ENCODE results near the gene DSCAML1.

Gene DSCAML1

DNA sequence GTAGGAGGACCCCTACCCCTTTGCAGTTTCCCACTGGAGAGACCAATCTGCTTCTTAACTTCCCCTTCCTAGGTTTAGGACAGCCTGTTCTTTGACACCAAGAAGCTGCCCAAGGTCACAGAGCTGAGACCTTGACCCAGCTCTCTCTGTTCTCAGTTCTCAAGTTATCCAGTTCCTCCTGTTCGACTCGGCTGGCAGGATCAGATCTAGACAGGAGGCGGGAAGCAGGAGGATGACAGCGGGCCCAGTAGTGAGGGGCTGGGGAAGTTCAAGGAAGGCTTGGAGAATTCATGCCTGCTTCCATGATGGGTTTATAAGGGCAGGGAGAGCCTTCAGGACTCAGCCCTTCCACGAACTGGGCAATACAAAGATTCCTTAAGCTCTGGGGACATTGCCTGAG is 210.6 kb downstream of the DSCAML1 start:
- Mint-ChIP-seq H3K4me1 (ENCODE audit: low read depth) (no peaks in the 10 kb centered on the region), H3K9me3 (no peaks in the 10 kb centered on the region), H3K4me3 (no peak overlapping the region), H3K36me3 (ENCODE audit: low read depth) (no peaks in the 10 kb centered on the region), H3K27me3 (ENCODE audit: low read depth) (no peaks in the 10 kb centered on the region), H3K27ac (no peak overlapping the region)
- DNase-seq (ENCODE audit: low spot score) = no peak

DNA sequence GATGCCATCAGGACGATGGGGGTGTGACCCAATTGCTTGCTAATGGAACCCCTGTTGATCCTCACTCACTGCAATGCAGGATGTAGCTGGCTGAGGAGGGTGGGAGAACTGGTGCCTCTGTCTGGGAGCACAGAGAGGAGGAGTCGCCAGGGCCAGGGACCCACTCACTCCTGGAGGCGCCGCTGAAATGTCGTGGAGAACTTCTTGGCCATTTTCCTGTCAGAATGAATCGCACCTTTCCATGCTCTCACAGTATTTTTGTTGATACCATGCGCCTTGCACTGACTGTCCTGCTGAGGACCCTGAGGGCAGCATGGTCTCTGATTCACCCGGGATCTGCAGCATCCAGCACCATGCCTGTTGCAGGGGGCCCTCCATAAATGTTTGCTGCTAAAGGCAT is 211.4 kb downstream of the DSCAML1 start:
- no peaks in the 10 kb centered on the region for H3K9me3 Mint-ChIP-seq
- H3K4me1 Mint-ChIP-seq (ENCODE audit: low read depth) = no peaks in the 10 kb centered on the region
- no peaks in the 10 kb centered on the region for H3K36me3 Mint-ChIP-seq (ENCODE audit: low read depth)
- DNase-seq (ENCODE audit: low spot score) = no peak
- H3K27me3 Mint-ChIP-seq (ENCODE audit: low read depth) = no peaks in the 10 kb centered on the region
- H3K4me3 Mint-ChIP-seq = no peak overlapping the region
- no peak overlapping the region for H3K27ac Mint-ChIP-seq

DNA sequence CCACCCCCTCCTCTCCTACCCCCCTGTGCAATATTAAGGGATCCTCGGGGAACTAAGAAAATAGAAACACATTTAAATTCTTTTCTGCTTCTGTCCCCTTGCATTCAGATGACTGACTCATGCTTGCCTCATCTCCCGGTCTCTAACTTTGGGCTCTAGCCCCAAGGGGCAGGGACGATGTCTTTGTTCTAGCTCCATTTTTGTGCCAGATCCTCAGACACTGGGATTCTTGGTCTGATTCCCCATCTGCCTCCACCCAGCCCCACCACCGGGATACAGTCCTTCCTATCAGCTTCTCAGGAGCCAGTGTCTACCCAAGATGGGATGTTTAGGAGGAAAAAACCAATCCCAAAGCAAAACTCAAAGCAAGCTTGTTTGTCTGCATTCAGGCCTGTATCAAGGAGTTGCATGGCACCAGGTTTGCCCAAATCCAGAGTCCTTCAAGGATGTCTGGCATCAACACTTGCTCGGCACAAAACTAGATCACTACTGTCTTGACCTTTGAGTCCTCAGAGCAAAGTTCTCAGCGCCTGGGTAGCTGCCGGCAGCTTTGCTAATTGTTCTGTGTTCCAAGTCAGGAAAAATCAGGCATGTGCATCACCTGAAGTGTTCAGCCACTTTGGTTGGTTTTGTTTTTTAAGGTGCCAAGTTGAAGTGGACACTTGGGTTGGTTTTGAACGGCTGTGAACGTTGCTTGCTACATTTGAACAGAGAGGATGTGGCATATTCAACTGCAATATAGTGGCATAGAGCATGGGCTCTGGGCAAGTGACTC is 212.8 kb downstream of the DSCAML1 start:
- H3K27ac Mint-ChIP-seq = no peak overlapping the region
- no peak overlapping the region for H3K4me3 Mint-ChIP-seq
- H3K36me3 Mint-ChIP-seq (ENCODE audit: low read depth) = no peaks in the 10 kb centered on the region
- H3K27me3 Mint-ChIP-seq (ENCODE audit: low read depth) = no peaks in the 10 kb centered on the region
- H3K4me1 Mint-ChIP-seq (ENCODE audit: low read depth) = no peaks in the 10 kb centered on the region
- no peaks in the 10 kb centered on the region for H3K9me3 Mint-ChIP-seq
- no peak for DNase-seq (ENCODE audit: low spot score)

DNA sequence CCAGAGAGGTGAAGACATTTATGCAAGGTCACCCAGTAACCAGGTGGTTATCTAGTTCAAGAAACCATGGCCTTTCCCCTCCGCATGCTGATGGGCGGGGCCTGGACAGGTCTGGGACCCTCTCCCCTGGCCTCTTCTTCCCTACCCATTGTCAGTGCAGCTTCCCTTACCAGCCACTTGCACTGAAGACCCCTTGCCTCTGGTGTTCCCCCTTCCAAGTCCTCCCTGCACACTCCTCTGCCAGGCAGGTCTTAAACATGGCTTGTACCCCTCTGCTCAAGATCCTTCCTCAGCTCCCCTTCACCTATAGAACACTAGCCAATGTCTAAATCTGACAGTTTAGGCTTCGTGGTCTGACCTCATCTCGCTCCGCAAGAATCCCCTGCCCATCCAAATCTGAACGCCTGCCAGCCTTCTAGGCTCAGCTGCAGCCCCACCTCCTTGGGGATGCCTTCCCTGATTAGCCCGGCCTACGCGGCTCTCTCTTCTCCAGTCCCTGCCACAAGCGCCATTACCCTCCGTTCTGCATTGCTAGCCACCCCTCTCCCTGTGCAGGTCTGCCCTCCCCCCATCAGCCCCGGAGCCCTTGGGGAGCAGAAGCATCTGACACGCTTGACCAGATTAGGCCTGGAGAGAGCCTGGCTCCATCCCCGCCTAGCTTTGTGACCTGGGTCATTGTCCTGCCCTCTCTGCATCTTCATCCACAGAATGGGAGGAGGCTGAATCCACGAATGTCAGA is 213.8 kb downstream of the DSCAML1 start:
- Mint-ChIP-seq H3K27ac (no peak overlapping the region), H3K4me3 (no peak overlapping the region), H3K9me3 (no peaks in the 10 kb centered on the region), H3K36me3 (ENCODE audit: low read depth) (no peaks in the 10 kb centered on the region), H3K27me3 (ENCODE audit: low read depth) (no peaks in the 10 kb centered on the region), H3K4me1 (ENCODE audit: low read depth) (no peaks in the 10 kb centered on the region)
- no peak for DNase-seq (ENCODE audit: low spot score)

DNA sequence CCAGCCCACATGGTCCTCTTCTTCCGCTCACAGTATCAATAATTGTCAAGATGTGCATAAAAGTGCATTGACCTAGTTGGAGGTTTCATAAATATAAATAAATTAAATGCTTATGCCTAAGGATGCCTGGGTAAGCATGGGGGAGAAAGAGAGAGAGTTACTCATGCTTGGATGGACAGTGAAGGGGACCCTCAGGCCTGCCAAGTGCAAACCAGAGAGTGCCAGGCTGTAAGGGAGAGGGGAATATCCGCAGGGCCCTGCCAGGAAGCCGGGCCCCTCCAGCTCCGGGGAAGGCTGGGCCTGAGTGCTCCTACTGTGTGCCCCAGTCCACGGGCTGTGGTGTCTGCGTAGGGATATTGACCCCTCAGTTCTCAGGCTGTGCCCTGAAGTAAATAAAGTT is 214.6 kb downstream of the DSCAML1 start:
- Mint-ChIP-seq H3K27ac (no peak overlapping the region), H3K36me3 (ENCODE audit: low read depth) (no peaks in the 10 kb centered on the region), H3K4me3 (no peak overlapping the region), H3K4me1 (ENCODE audit: low read depth) (no peaks in the 10 kb centered on the region), H3K9me3 (no peaks in the 10 kb centered on the region), H3K27me3 (ENCODE audit: low read depth) (no peaks in the 10 kb centered on the region)
- DNase-seq (ENCODE audit: low spot score) = no peak

DNA sequence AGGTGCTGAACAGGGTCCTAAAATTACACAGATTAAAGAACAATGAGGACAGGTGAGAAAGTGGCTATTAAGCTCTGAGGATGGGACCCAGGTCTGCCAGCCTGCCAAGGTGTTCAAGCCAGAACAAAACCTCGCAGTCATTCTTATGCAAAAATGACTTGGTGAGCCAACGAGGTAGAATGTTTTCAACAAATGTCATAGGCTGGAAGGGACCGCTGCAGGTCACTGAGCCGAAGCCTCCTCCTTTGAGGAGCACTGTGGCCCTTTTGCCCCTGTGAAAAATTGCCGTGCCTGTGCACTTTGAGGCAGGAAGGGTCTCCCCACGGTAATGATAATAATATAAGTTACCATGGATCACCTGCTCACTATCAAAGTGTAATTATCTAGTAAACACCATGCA is 216.2 kb downstream of the DSCAML1 start:
- H3K4me1 Mint-ChIP-seq (ENCODE audit: low read depth) = no peaks in the 10 kb centered on the region
- H3K27me3 Mint-ChIP-seq (ENCODE audit: low read depth) = no peaks in the 10 kb centered on the region
- no peak for DNase-seq (ENCODE audit: low spot score)
- no peak overlapping the region for H3K27ac Mint-ChIP-seq
- no peaks in the 10 kb centered on the region for H3K36me3 Mint-ChIP-seq (ENCODE audit: low read depth)
- no peak overlapping the region for H3K4me3 Mint-ChIP-seq
- no peaks in the 10 kb centered on the region for H3K9me3 Mint-ChIP-seq

DNA sequence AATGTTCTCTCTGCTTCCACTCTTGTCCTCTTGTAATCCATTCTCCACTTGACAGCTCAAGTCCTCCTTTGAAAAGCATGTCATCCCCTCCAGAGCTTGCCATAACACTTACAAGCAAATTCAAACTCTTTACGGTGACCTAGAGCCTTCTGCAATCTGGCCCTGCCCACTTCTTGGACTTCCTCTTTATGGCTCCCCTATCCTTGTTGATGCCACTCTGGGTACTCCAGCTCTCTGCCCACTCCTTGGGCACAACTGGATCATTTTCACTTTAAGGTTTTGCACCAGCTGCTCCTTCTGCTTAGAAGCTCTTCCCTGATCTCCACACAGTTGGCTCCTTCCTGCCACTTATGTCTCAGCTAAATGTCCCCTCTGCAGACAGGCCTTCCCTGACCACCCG is 217.9 kb downstream of the DSCAML1 start:
- no peaks in the 10 kb centered on the region for H3K4me1 Mint-ChIP-seq (ENCODE audit: low read depth)
- H3K4me3 Mint-ChIP-seq = no peak overlapping the region
- no peak overlapping the region for H3K27ac Mint-ChIP-seq
- H3K27me3 Mint-ChIP-seq (ENCODE audit: low read depth) = no peaks in the 10 kb centered on the region
- no peaks in the 10 kb centered on the region for H3K36me3 Mint-ChIP-seq (ENCODE audit: low read depth)
- no peaks in the 10 kb centered on the region for H3K9me3 Mint-ChIP-seq
- DNase-seq (ENCODE audit: low spot score) = no peak

DNA sequence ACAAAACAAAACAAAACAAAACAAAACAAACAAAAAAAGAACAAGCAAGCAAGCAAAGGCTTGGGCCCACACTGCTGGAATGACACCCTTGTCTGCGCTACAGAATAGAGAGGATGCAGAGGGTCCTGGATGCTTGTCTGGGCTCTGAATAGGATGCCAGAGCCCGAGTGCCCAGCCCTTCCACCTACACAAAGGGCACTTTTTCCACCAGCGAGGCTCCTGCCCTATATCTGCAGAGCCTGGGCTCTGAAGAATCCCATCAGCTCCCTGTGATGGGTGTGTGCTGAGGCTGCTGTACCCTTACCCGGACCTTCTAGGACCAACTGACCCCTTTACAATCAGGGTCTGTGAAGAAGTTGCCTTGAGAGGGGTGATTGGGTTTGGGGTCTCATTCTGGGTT is 221.2 kb downstream of the DSCAML1 start:
- H3K4me3 Mint-ChIP-seq = no peak overlapping the region
- DNase-seq (ENCODE audit: low spot score) = no peak
- no peaks in the 10 kb centered on the region for H3K4me1 Mint-ChIP-seq (ENCODE audit: low read depth)
- H3K27ac Mint-ChIP-seq = no peak overlapping the region
- no peaks in the 10 kb centered on the region for H3K9me3 Mint-ChIP-seq
- no peaks in the 10 kb centered on the region for H3K27me3 Mint-ChIP-seq (ENCODE audit: low read depth)
- H3K36me3 Mint-ChIP-seq (ENCODE audit: low read depth) = no peaks in the 10 kb centered on the region

DNA sequence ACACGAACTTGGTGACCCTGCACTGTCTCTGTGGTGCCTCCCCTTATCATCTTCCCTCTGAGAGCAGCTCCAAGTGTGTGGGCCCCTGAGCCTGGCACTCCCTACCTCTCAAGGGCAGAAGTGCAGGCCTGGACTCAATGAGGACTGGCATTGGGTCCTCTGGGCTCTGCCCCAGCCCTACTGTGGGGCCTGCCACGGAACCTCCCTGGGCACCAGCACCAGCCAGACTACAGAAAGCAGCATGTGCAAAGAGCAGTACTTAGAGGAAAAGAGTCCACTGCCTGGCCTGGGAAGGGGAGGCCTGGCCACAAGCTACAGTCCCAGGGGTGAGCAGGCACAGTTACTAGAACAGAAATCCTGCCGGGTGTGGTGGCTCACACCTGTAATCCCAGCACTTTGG is 222.5 kb downstream of the DSCAML1 start:
- Mint-ChIP-seq H3K36me3 (ENCODE audit: low read depth) (no peaks in the 10 kb centered on the region), H3K27ac (no peak overlapping the region), H3K9me3 (no peaks in the 10 kb centered on the region), H3K27me3 (ENCODE audit: low read depth) (peaks cover 3% of the 10 kb centered on the region), H3K4me3 (no peak overlapping the region), H3K4me1 (ENCODE audit: low read depth) (no peaks in the 10 kb centered on the region)
- DNase-seq (ENCODE audit: low spot score) = no peak

DNA sequence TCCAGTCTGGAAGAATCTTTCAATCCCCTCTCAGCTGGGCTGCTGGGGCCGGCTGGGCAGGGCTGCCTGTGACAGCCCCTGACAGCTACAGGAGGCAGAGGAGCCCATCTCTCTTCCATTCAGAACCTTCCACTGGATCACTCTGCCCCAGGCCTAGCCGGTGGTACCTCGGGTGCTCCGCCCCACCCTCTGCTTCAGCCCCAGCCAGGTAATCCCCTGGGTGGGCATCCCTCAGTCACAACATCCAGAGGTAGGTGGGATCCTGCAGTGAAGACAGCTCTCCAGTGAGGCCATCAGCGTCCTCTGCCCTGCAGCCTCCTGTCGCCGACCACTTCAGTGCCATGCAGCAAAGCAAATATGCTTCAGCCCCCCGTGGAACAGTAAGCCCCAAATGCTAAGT is 223.7 kb downstream of the DSCAML1 start:
- no peaks in the 10 kb centered on the region for H3K36me3 Mint-ChIP-seq (ENCODE audit: low read depth)
- H3K4me1 Mint-ChIP-seq (ENCODE audit: low read depth) = no peaks in the 10 kb centered on the region
- no peaks in the 10 kb centered on the region for H3K9me3 Mint-ChIP-seq
- H3K27me3 Mint-ChIP-seq (ENCODE audit: low read depth) = peaks cover 3% of the 10 kb centered on the region
- H3K4me3 Mint-ChIP-seq = no peak overlapping the region
- DNase-seq (ENCODE audit: low spot score) = no peak
- H3K27ac Mint-ChIP-seq = no peak overlapping the region

DNA sequence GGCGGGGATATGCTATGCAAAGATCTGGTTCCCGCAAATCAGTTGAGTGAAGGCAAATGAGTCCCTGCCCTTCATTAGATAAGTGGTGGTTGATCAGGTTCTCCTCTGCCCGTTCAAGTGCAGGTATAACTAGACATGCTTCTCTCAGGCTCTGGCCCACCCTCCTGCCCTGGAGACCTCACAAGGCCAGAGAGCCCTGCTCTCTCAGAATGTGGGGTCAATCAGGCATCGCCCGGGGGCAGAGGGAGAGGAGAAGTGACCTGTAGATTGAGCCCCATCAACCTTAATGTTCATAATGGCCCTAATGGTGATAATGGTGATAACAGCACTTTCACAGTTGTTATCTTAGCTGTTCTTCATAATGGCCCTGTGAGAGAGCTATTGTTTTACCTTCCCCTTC is 224.3 kb downstream of the DSCAML1 start:
- H3K27me3 Mint-ChIP-seq (ENCODE audit: low read depth) = peaks cover 3% of the 10 kb centered on the region
- H3K36me3 Mint-ChIP-seq (ENCODE audit: low read depth) = no peaks in the 10 kb centered on the region

DNA sequence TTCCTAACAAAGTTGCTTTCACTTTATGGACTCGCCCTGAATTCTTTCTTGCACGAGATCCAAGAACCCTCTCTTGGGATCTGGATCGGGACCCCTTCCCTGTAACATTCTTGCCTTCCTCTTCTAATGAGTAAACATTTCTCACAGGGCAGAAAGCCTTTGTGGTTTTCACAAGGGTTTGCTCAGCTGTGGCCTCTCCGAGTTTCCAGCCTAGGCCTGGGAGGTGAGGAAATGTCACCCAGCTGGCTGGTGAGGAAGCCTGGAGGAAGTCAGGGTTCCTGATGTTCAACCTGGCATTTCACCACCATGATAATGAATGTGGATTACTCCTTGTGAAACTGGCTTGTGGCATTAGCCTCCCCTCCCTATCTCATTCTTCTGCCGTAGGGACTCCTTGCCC is 224.9 kb downstream of the DSCAML1 start:
- Mint-ChIP-seq H3K36me3 (ENCODE audit: low read depth) (no peaks in the 10 kb centered on the region), H3K27me3 (ENCODE audit: low read depth) (peaks cover 3% of the 10 kb centered on the region), H3K4me1 (ENCODE audit: low read depth) (no peaks in the 10 kb centered on the region), H3K4me3 (no peak overlapping the region), H3K27ac (no peak overlapping the region), H3K9me3 (no peaks in the 10 kb centered on the region)
- no peak for DNase-seq (ENCODE audit: low spot score)

More for the DNA sequence above, 224.3 kb downstream of the DSCAML1 start:
- H3K4me3 Mint-ChIP-seq = no peak overlapping the region
- no peak overlapping the region for H3K27ac Mint-ChIP-seq
- no peaks in the 10 kb centered on the region for H3K9me3 Mint-ChIP-seq
- no peaks in the 10 kb centered on the region for H3K4me1 Mint-ChIP-seq (ENCODE audit: low read depth)
- no peak for DNase-seq (ENCODE audit: low spot score)

DNA sequence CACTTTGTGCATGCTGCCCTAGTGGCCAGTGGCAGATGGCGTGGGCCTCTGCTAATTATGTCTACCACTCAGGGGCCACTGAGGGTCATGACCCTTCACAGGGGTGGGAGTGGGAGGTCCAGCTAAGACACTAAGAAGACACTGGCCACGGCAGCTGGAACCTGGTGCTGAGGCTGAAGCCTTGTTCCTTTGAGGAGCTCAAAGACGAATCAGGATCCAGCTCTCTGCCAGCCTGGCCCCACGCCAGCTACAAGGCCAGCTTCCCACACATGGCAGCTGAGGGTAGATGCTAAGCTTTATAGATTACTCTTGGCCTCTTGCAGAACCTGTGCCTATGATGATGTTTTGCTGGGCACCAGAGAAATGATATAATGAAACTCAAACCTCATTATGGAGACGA is 226.3 kb downstream of the DSCAML1 start:
- DNase-seq (ENCODE audit: low spot score) = no peak
- no peak overlapping the region for H3K27ac Mint-ChIP-seq
- H3K4me1 Mint-ChIP-seq (ENCODE audit: low read depth) = no peaks in the 10 kb centered on the region
- peaks cover 3% of the 10 kb centered on the region for H3K27me3 Mint-ChIP-seq (ENCODE audit: low read depth)
- no peaks in the 10 kb centered on the region for H3K9me3 Mint-ChIP-seq
- no peak overlapping the region for H3K4me3 Mint-ChIP-seq
- no peaks in the 10 kb centered on the region for H3K36me3 Mint-ChIP-seq (ENCODE audit: low read depth)

DNA sequence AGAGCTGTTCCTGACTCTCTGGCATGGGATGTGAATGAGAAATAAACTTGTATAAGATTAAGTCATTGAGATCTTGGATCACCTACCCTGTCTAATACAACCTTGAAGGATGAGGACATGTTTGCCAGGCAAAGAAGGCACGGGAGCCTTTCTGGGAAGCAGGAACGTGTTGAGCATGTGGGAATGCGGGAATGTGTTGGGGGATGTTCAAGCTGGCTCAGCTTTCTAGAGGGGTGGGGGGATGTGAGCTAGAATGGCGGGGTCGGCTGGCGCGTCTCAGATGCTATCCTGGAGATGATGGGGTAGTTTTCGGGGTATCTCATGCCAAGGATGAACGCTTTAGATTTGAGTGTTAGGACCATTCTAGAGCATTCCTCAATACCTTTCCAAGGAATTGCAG is 227.1 kb downstream of the DSCAML1 start:
- no peaks in the 10 kb centered on the region for H3K4me1 Mint-ChIP-seq (ENCODE audit: low read depth)
- H3K27me3 Mint-ChIP-seq (ENCODE audit: low read depth) = peaks cover 5% of the 10 kb centered on the region
- no peaks in the 10 kb centered on the region for H3K36me3 Mint-ChIP-seq (ENCODE audit: low read depth)
- no peak for DNase-seq (ENCODE audit: low spot score)
- no peak overlapping the region for H3K27ac Mint-ChIP-seq
- no peaks in the 10 kb centered on the region for H3K9me3 Mint-ChIP-seq
- H3K4me3 Mint-ChIP-seq = no peak overlapping the region

DNA sequence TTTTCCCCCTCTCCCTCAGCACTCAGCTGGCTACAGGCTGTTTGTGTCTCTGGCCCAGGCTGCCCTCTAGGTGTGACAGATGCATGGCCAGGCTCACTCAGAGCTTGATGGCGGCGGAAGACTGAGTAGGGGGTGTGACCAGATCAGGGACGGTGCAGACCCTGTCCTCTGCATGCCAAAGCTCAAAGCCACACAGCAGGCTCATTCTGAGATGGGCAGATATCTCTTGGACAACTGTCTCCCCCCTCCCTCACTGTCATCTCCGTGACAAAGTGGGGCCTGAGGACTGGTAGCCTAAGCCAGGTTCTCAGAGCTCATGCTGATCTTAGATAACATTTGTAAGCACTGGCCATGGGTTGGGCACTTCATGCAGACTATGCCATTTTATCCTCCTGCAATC is 231.3 kb downstream of the DSCAML1 start:
- DNase-seq (ENCODE audit: low spot score) = no peak
- H3K4me3 Mint-ChIP-seq = no peak overlapping the region
- no peaks in the 10 kb centered on the region for H3K9me3 Mint-ChIP-seq
- H3K36me3 Mint-ChIP-seq (ENCODE audit: low read depth) = no peaks in the 10 kb centered on the region
- H3K4me1 Mint-ChIP-seq (ENCODE audit: low read depth) = no peaks in the 10 kb centered on the region
- H3K27me3 Mint-ChIP-seq (ENCODE audit: low read depth) = peaks cover 5% of the 10 kb centered on the region
- no peak overlapping the region for H3K27ac Mint-ChIP-seq
